Peyer's patch (tissue), 4 donors: ENCODE results near the gene MCF2L2.

Experiments
- POLR2A ChIP-seq, 2 donors: fragments of 450-650 bp; IDR thresholded peaks; one replicate each; pipeline ENCODE4 v1.5.1; 2017; ENCODE audit warnings: antibody characterized with exemption in 2 of 2, mild to moderate bottlenecking in 2 of 2, moderate library complexity in 2 of 2
- TF ChIP-seq, protein P1 (sequence below), 6 experiments: fragments of 450-650 bp in 4 of 6; fragments of 200-600 bp in 2 of 6; sonication (generic) in 1 of 6; IDR thresholded peaks; one replicate each; pipeline ENCODE4 v1.5.1; 2017 to 2019; ENCODE audit warnings: antibody characterized with exemption in 6 of 6, mild to moderate bottlenecking in 3 of 6, moderate library complexity in 1 of 6

DNA sequence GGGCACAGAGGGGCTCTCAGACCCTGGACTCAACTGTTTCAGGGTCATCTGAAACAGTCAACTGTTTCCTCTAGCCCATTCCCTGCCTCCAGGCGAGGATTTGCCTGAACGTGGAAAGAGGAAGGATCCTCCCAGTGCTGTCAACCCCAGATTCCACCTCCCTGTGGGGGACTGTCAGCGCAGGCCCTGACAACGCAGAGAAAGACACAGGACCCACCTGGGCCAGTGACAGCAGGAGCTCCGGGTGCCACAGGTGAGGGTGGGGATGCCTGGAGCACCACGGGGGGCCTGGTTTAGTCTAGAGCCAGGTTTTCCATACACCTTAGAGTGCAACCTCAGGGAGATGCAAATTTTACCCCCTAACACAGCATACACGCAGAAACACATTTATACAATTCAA is 246.3 kb downstream of the MCF2L2 start:
- TF ChIP-seq, protein P1, sequence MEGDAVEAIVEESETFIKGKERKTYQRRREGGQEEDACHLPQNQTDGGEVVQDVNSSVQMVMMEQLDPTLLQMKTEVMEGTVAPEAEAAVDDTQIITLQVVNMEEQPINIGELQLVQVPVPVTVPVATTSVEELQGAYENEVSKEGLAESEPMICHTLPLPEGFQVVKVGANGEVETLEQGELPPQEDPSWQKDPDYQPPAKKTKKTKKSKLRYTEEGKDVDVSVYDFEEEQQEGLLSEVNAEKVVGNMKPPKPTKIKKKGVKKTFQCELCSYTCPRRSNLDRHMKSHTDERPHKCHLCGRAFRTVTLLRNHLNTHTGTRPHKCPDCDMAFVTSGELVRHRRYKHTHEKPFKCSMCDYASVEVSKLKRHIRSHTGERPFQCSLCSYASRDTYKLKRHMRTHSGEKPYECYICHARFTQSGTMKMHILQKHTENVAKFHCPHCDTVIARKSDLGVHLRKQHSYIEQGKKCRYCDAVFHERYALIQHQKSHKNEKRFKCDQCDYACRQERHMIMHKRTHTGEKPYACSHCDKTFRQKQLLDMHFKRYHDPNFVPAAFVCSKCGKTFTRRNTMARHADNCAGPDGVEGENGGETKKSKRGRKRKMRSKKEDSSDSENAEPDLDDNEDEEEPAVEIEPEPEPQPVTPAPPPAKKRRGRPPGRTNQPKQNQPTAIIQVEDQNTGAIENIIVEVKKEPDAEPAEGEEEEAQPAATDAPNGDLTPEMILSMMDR (IDR thresholded peaks at IDR 0.05) = no peak
- no peak for TF ChIP-seq POLR2A (IDR thresholded peaks at IDR 0.05)
